GM12878 (cell line): ENCODE data around the gene C19orf12. TPM values are rescaled to one million over a fixed set of nuclear protein-coding genes. Genes with fewer than 3 reads are reported as not detected.

Source experiments
- ATAC-seq: fragments of 200-7000 bp; cut with Tn5 transposase; 3 replicates; pipeline ENCODE4 v1.9.1; 2020; ENCODE audit warnings: mild to moderate bottlenecking, moderate library complexity
- BruUV-seq: library from RNA; stranded (reverse); fragments of 400-500 nt; replicated peaks from 2 replicates; lab custom pipeline; 2021; lab: Mats Ljungman, UMichigan
- CTCF ChIA-PET: fragments of 300-600 bp; sonication (Branson Sonifier 250); formaldehyde crosslinking; extraction: SDS; loops from one replicate; lab custom pipeline; 2021; ENCODE audit warnings: inconsistent platforms; lab: Yijun Ruan, JAX
- POLR2A ChIA-PET: fragments of 350-600 bp; formaldehyde crosslinking; extraction: SDS; loops from one replicate; lab custom pipeline; 2021; ENCODE audit warnings: inconsistent platforms; lab: Charles Lee
- RAD21 ChIA-PET: fragments of 300-600 bp; sonication (Branson Sonifier 250); formaldehyde crosslinking; loops from one replicate; lab custom pipeline; 2023; ENCODE audit warnings: antibody characterized with exemption; ENCODE audit not compliant: unreplicated experiment; lab: Charles Lee
- SMC1A ChIA-PET: fragments of 300-600 bp; sonication (Branson Sonifier 250); formaldehyde crosslinking; loops from one replicate; lab custom pipeline; 2023; ENCODE audit not compliant: unreplicated experiment, uncharacterized antibody; lab: Charles Lee
- DNase-seq: peaks from one replicate; pipeline ENCODE4 v3.0.0-alpha.2; 2011; ENCODE audit warnings: low read depth, low spot score
- FAIRE-seq: peaks from 3 replicates; lab custom pipeline; 2011; peaks lifted over from hg19 to GRCh38; lab: Jason Lieb, UNC
- H2AFZ ChIP-seq: 2 replicates; pipeline ENCODE4 v1.6.0; 2011; ENCODE audit warnings: low read depth, low read length, control low read depth; ENCODE audit not compliant: control insufficient read depth
- H3K27ac ChIP-seq: 2 replicates; pipeline ENCODE4 v1.5.1; 2011; ENCODE audit warnings: control low read depth; ENCODE audit not compliant: control insufficient read depth, insufficient read depth
- H3K27me3 ChIP-seq, 2 experiments: replicated peaks in 1 of 2; 2 replicates each; pipeline versions ENCODE4 v1.6.0 to v1.6.1; 2011; ENCODE audit warnings: low read length in 1 of 2; ENCODE audit not compliant: control insufficient read depth in 2 of 2, insufficient read depth in 2 of 2
- H3K36me3 ChIP-seq, 2 experiments: 2 replicates each; pipeline ENCODE4 v1.5.1; 2011; ENCODE audit warnings: low read length in 1 of 2; ENCODE audit not compliant: control insufficient read depth in 2 of 2, insufficient read depth in 2 of 2
- H3K4me1 ChIP-seq: 2 replicates; pipeline ENCODE4 v1.6.1; 2011; ENCODE audit warnings: mild to moderate bottlenecking, low read length, moderate library complexity, mixed read lengths; ENCODE audit not compliant: control insufficient read depth, insufficient read depth
- H3K4me2 ChIP-seq: 2 replicates; pipeline ENCODE4 v1.6.0; 2011; ENCODE audit warnings: control low read depth; ENCODE audit not compliant: control insufficient read depth, insufficient read depth
- H3K4me3 ChIP-seq: fragments of 200-600 bp; sonication (generic); 2 replicates; pipeline ENCODE4 v1.5.1; 2016
- H3K79me2 ChIP-seq: 2 replicates; pipeline ENCODE4 v1.6.0; 2011; ENCODE audit warnings: low read length; ENCODE audit not compliant: control insufficient read depth, insufficient read depth
- H3K9ac ChIP-seq: 2 replicates; pipeline ENCODE4 v1.8.0; 2011; ENCODE audit warnings: low read length, control low read depth, mixed read lengths; ENCODE audit not compliant: control insufficient read depth, insufficient read depth
- H3K9me3 ChIP-seq: replicated peaks from 3 replicates; pipeline ENCODE4 v1.5.1; 2011; ENCODE audit warnings: mild to moderate bottlenecking, low read length; ENCODE audit not compliant: control insufficient read depth, insufficient read depth
- H4K20me1 ChIP-seq: 2 replicates; pipeline ENCODE4 v1.6.0; 2011; ENCODE audit not compliant: control insufficient read depth, insufficient read depth
- DPF2 ChIP-seq: fragments of 450-650 bp; IDR thresholded peaks from 2 replicates; pipeline ENCODE4 v1.6.1; 2017; ENCODE audit warnings: mild to moderate bottlenecking
- HCFC1 ChIP-seq: fragments of 150-350 bp; IDR thresholded peaks from 2 replicates; pipeline ENCODE4 v1.6.1; 2014; ENCODE audit warnings: low read length
- JUNB ChIP-seq: IDR thresholded peaks from 2 replicates; pipeline ENCODE4 v1.6.1; 2016; ENCODE audit warnings: antibody characterized with exemption, mild to moderate bottlenecking
- NBN ChIP-seq: fragments of 450-650 bp; IDR thresholded peaks from 2 replicates; pipeline ENCODE4 v1.6.1; 2016
- WRNIP1 ChIP-seq: IDR thresholded peaks from 2 replicates; pipeline ENCODE4 v1.6.1; 2011; ENCODE audit warnings: low read depth, low read length, improper control_type of control experiment, borderline replicate concordance
- WGBS: methylation state at CpG from one replicate; pipeline ENCODE4 v1.1.6; 2016; ENCODE audit warnings: low lambda C conversion rate; ENCODE audit not compliant: insufficient replicate concordance, insufficient coverage; ENCODE audit errors: missing lambda C conversion rate; 5-methylcytosine and 5-hydroxymethylcytosine counted together
- in situ Hi-C: fragments of 300-500 bp; cut with MboI; formaldehyde crosslinking; loops from 9 replicates; pipeline ENCODE4 v1.14.3; 2018; ENCODE audit warnings: mixed read lengths
- intact Hi-C: fragments of 100-400 bp; cut with micrococcal nuclease; formaldehyde crosslinking; loops from one replicate; pipeline ENCODE4 v1.14.2; 2022; ENCODE audit not compliant: unreplicated experiment
- polyA plus RNA-seq, 11 experiments: library from polyadenylated mRNA; depleted of rRNA in 4 of 11; unstranded in 6 of 11; stranded (reverse) in 5 of 11; fragments of >200 nt; fragmentation: Nextera tagmentation in 4 of 11; fragmentation: Illumina TruSeq in 1 of 11; extraction: Ambion mirVana in 4 of 11; extraction: Trizol in 1 of 11; gene quantifications; 1 replicate in 1 of 11; 2 replicates in 10 of 11; pipeline versions ENCODE4 v1.2.1 to v1.2.3, GENCODE V29; 2011 to 2016; ENCODE audit warnings: inconsistent platforms in 2 of 11, missing spikeins in 2 of 11, low read depth in 1 of 11
- total RNA-seq, 4 experiments: library from RNA; depleted of rRNA in 3 of 4; stranded (reverse); fragments of >200 nt in 3 of 4; fragmentation: Illumina TruSeq in 1 of 4; extraction: Trizol in 1 of 4; gene quantifications; 2 replicates each; pipeline versions ENCODE4 v1.2.1 to v1.2.3, GENCODE V29; 2013 to 2021
- TF ChIP-seq, protein P1 (sequence below), 3 experiments: IDR thresholded peaks in 2 of 3; conservative IDR thresholded peaks in 1 of 3; 2 replicates each; pipeline ENCODE4 v1.5.1; 2011; ENCODE audit warnings: low read depth in 3 of 3, low read length in 3 of 3, mild to moderate bottlenecking in 3 of 3, control low read depth in 2 of 3, moderate library complexity in 2 of 3, inconsistent platforms in 1 of 3, mixed read lengths in 1 of 3; ENCODE audit not compliant: control insufficient read depth in 2 of 3, insufficient read depth in 1 of 3; ENCODE audit errors: extremely low read depth in 1 of 3
- TF ChIP-seq, protein P2 (sequence below): fragments of 450-650 bp; IDR thresholded peaks from 2 replicates; pipeline ENCODE4 v1.6.1; 2017; ENCODE audit warnings: borderline replicate concordance

Gene C19orf12
- total and polyA plus RNA-seq, 10 of the 15 experiments (the other 5 are each of a cell fraction or from before 2014, with no cell fraction given), result 2.3 to 23.5 (median 20.3) TPM

DNA sequence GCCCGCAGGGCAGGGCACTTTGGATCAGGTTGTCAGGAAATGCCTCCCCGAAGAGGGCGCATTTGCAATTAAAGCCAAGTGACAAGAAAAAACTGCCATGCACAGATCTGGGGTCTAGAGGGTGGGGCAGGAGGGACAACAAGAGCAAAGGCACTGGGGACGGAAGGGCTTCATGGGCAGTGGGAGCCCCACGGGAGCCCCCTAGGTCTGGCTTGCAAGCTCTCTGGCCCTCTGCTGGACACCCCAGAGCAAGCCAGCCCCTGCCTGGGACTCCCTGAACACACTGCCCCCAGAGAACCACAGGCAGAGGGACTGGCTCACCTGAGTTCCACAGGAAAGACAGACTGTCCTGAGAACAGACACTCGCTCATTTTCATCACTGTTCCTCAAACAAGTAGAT lies 30.2 kb upstream of the C19orf12 start:
- Histone ChIP-seq H3K27me3 (no peaks in the 10 kb centered on the region; a peak in 1 of 4 replicates), H3K27ac (no peak overlapping the region), H3K9ac (no peak overlapping the region), H3K4me2 (no peak overlapping the region), H3K79me2 (no peaks in the 10 kb centered on the region), H2AFZ (no peak overlapping the region), H3K4me1 (no peaks in the 10 kb centered on the region), H4K20me1 (no peaks in the 10 kb centered on the region), H3K9me3 (no peaks in the 10 kb centered on the region), H3K4me3 (no peak overlapping the region), H3K36me3 (no peaks in the 10 kb centered on the region)
- RAD21 ChIA-PET, result no interaction called here
- BruUV-seq, result no TSS peak
- POLR2A ChIA-PET, result no interaction called here
- WGBS, result 24% methylated on average over 6 of the region's 6 CpGs
- intact Hi-C loops (no loop called here), in situ Hi-C loops (no loop called here)
- FAIRE-seq (no peak), DNase-seq (no peak), ATAC-seq (peak; percentile 67)
- TF ChIP-seq, protein P1, sequence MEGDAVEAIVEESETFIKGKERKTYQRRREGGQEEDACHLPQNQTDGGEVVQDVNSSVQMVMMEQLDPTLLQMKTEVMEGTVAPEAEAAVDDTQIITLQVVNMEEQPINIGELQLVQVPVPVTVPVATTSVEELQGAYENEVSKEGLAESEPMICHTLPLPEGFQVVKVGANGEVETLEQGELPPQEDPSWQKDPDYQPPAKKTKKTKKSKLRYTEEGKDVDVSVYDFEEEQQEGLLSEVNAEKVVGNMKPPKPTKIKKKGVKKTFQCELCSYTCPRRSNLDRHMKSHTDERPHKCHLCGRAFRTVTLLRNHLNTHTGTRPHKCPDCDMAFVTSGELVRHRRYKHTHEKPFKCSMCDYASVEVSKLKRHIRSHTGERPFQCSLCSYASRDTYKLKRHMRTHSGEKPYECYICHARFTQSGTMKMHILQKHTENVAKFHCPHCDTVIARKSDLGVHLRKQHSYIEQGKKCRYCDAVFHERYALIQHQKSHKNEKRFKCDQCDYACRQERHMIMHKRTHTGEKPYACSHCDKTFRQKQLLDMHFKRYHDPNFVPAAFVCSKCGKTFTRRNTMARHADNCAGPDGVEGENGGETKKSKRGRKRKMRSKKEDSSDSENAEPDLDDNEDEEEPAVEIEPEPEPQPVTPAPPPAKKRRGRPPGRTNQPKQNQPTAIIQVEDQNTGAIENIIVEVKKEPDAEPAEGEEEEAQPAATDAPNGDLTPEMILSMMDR (IDR thresholded peaks at IDR 0.05 in 2 of 3, conservative IDR thresholded peaks at IDR 0.05 in 1 of 3; ENCODE audit: control insufficient read depth in 2 of 3, extremely low read depth in 1 of 3, insufficient read depth in 1 of 3, low read depth in 3 of 3, low read length in 3 of 3), result peak in 2 of 3 experiments; percentile 20 to 33; a peak in 1 of 6 replicates
- no peak for TF ChIP-seq JUNB
- SMC1A ChIA-PET, result no interaction called here
- CTCF ChIA-PET, result interaction anchor here (0.5 kb wide), 1 partner anchor 14 kb away, joined by 3 read pairs; no protein-coding TSS in a partner anchor

- Histone ChIP-seq H3K36me3 (no peaks in the 10 kb centered on the region), H3K4me1 (no peaks in the 10 kb centered on the region), H3K27me3 (no peaks in the 10 kb centered on the region; a peak in 1 of 4 replicates), H3K79me2 (no peaks in the 10 kb centered on the region)
- ChIA-PET SMC1A (no interaction called here), CTCF (interaction anchor here (0.9 to 1.0 kb wide), 2 partner anchors 16 to 27 kb away, joined by 3 read pairs; no protein-coding TSS in a partner anchor)
- intact Hi-C loops, result no loop called here
- no peak for FAIRE-seq
- TF ChIP-seq WRNIP1 (no peak), DPF2 (no peak), HCFC1 (no peak), NBN (no peak)
- TF ChIP-seq, protein P2, sequence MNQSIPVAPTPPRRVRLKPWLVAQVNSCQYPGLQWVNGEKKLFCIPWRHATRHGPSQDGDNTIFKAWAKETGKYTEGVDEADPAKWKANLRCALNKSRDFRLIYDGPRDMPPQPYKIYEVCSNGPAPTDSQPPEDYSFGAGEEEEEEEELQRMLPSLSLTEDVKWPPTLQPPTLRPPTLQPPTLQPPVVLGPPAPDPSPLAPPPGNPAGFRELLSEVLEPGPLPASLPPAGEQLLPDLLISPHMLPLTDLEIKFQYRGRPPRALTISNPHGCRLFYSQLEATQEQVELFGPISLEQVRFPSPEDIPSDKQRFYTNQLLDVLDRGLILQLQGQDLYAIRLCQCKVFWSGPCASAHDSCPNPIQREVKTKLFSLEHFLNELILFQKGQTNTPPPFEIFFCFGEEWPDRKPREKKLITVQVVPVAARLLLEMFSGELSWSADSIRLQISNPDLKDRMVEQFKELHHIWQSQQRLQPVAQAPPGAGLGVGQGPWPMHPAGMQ, result no peak
- TF ChIP-seq, all 136 proteins: peak for 0
- ChIA-PET RAD21 (interaction anchor here (1.8 to 1.9 kb wide), 2 partner anchors 15 to 16 kb away, joined by 4 to 5 read pairs; no protein-coding TSS in a partner anchor), POLR2A (no interaction called here)
- ATAC-seq (no peak), DNase-seq (no peak)
- H3K27ac ChIP-seq, result no peak overlapping the region
- H4K20me1 ChIP-seq, result no peaks in the 10 kb centered on the region
- no peak overlapping the region for H3K4me2 ChIP-seq
- H2AFZ ChIP-seq, result no peak overlapping the region
- no peaks in the 10 kb centered on the region for H3K9me3 ChIP-seq
- no peak overlapping the region for H3K9ac ChIP-seq
- no TSS peak for BruUV-seq
- H3K4me3 ChIP-seq, result no peak overlapping the region
- in situ Hi-C loops, result no loop called here
Observed at GRCh38 chr19:29743681-29744080, 28.6 kb upstream of the C19orf12 start.
